ENCODE measurements around the gene MYL7.

DNA sequence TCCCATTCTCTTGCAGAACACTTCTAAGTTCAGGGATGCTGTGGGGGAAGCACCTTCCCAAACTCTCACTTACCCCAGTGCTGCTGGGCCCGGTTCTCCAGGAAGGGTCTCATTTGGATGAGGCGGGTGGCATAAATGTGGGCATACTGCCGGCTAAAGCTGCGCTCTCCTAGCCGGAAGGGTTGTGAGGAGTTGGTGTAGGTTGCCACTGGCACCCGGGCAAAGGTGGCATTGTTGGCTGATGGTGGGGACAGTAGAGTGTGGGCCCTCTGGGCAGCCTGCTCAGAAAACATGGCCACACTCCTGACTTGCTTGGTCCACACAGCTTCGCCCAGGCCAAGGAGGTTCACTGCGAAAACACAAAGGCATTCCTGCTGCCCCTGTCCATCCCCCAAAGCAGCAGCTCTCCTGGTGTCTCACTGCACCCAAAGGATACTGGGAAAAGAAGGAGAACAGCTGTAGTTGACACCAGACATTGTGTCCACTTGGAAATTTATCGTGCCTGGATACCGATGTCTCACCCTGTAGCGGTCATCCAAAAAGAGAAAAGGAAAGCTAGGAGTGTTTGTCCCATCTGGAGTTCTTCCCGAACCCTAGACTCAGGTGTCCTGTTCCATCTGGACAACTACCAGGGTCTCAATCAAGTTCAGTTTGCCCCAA is 19.2 kb downstream of the MYL7 start:
- no peak for TF ChIP-seq CTCF (conservative IDR thresholded peaks at IDR 0.05; ENCODE audit: low read length)
- no peak for TF ChIP-seq EZH2phosphoT487 (IDR thresholded peaks at IDR 0.05; ENCODE audit: borderline replicate concordance, low read depth, low read length)
